MV-4-11 (cell line): ENCODE data around the gene ADAMTS17.
"Not testable (repeated sequence)": the region's sequence is repeated elsewhere in the genome, so short reads cannot be mapped to it uniquely, and the experiment has no call there.

ENCODE experiments used
- DNase-seq: peaks from one replicate; lab custom pipeline; 2025; lab: John Stamatoyannopoulos, UW

ADAMTS17 gene

DNA sequence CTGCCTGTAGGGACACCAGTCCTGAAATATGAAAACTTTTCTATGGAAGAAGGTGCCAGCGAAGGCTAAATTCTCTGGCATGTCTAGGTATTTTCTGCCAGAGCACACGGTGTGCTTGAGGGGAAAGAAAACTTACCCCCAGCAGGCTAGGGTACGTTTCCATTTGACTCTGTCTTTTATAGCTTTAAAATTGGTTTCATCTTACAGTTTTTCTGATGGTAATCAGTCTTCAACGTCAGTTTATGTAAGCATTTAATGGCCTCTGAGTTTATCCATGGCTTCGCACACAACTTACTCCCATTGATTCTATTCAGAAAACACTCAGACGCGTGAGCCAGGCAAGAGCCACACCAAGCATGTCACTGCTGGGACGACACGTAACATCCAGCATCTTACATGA is 249.7 kb downstream of the ADAMTS17 start:
- no peak for DNase-seq

GRCh38 chr15:100090411-100090810 is 251.4 kb downstream of the ADAMTS17 start:
- no peak for DNase-seq

- DNase-seq: not testable (repeated sequence)
Measured at GRCh38 chr15:100084042-100084821, 257.5 kb downstream of the ADAMTS17 start.

GRCh38 chr15:100083572-100083971 is 258.2 kb downstream of the ADAMTS17 start:
- no peak for DNase-seq

GRCh38 chr15:100082761-100083402 is 258.9 kb downstream of the ADAMTS17 start:
- no peak for DNase-seq

- no peak for DNase-seq
Measured at GRCh38 chr15:100081454-100081853, 260.3 kb downstream of the ADAMTS17 start.

- DNase-seq: peak; percentile 83
Measured at GRCh38 chr15:100078511-100079220, 263.1 kb downstream of the ADAMTS17 start.

- no peak for DNase-seq
Measured at GRCh38 chr15:100075229-100075628, 266.5 kb downstream of the ADAMTS17 start.

DNA sequence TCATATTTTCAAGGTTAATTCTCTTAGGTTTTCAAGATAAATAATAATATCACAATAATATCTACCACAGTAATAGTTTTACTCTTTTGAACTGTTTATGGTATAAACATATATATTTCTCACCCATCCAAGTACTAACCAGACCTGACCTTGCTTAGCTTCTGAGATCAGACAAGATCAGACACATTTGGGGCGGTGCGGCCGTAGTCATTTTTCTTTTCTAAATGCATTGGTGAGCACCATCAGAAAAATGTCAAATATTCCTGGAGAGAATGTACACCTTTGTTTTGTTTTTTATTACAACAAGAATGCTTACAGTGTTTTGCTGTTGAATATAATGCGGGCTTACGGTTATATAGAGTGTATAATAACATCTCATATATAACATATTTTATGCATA is 267.8 kb downstream of the ADAMTS17 start:
- DNase-seq: no peak

- not testable (repeated sequence) for DNase-seq
Measured at GRCh38 chr15:100066521-100067280, 275.1 kb downstream of the ADAMTS17 start.

- no peak for DNase-seq
Measured at GRCh38 chr15:100061944-100062343, 279.8 kb downstream of the ADAMTS17 start.

- DNase-seq: no peak
Measured at GRCh38 chr15:100060276-100060926, 281.4 kb downstream of the ADAMTS17 start.

GRCh38 chr15:100059521-100059920 is 282.3 kb downstream of the ADAMTS17 start:
- DNase-seq: no peak

DNA sequence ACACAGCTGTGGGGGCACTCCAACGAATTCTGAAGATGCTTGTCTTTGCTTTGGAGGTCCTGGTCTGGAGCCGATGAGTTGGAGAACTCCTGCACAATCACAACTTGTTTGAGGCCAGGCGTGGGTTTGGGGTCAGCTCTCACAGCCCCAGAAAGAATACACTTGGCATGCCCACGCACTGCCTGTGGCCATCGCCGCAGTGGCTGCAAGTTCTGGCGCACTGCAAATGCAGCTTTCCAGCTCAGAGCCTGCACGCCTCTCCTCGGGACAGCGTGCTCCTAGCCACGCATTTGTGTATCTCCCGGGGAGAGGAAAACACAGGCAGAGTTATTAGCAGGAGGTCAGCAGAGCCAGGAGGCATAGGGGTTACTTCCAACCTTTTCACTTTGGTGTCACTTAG is 282.7 kb downstream of the ADAMTS17 start:
- DNase-seq: no peak

DNA sequence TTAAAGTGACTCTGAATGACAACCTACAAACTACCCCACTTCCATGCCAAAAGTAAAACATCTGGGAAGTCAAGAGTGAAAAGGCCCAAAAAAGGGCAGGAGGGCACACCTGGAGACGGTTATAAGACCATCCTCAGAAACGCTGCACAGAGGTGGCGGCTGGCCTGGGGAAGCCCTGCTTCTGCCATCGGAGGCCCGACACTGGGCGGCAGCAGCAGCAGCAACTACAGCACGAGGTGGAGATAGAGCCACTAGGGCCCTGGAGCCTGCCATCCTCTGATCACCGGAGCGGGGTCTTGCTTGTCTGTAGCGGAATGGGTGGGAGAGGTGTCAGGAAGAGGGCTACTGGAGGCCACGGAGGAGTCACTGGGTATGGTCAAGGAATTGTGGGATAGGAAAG is 283.3 kb downstream of the ADAMTS17 start:
- DNase-seq: no peak

GRCh38 chr15:100057281-100057680 is 284.5 kb downstream of the ADAMTS17 start:
- DNase-seq: no peak

- DNase-seq: no peak
Measured at GRCh38 chr15:100056411-100057072, 285.2 kb downstream of the ADAMTS17 start.

DNA sequence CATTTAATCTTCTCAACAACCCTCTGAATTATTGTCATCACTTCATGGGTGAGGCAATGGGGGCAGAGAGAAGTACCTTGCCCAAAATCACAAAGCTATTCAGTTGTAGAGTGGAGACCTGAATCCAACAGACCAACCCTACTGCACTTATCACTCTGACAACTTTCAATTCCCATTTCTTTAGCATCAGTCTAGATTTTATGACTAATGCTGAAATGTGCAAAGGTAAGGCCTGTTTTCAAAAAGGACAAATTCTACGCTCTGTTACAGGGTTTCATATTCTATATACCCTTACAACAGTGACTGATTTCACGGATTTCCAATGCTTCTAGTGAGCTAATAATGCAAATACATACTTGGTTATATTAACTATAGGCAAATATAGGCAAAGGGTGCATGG is 286.0 kb downstream of the ADAMTS17 start:
- DNase-seq: no peak

- DNase-seq: no peak
Measured at GRCh38 chr15:100054539-100054938, 287.2 kb downstream of the ADAMTS17 start.

DNA sequence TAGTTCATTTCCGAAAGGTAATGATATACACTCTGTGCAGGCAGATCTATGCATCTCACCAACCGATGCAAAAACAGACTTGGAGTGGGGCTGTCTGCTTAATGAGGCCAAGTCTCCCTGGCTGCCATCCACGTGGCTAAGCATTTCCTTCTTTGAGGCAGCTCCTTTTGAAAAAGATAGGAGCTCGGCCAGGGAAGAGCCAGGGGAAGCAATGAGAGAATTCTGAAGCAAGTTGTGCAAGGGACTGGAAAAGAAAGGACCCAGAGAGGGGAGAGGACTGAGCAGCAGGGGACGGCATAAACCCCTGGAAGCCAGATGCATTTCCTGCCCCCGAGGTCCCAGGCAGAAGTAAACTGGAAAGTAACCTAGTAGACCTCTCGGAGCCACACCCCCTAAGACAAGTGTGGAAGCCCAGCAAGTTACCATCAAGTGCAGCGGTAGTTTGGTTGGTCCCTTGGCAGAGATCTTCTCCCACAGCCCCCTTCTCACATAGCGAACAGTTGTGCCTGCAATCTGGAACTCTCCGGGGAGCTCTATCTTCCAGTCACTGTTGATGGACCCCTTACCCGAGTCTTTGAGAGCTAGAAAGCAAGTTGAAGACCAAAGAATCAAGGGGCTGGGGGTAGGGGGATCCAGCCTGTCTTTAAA is 288.2 kb downstream of the ADAMTS17 start:
- DNase-seq: no peak
